OCI-LY7 (cell line): ENCODE measurements around the gene RNF213.

Experiments
- EZH2phosphoT487 ChIP-seq: fragments of 200-600 bp; sonication (generic); IDR thresholded peaks from 2 replicates; pipeline ENCODE4 v1.6.1; 2018; ENCODE audit warnings: low read depth, borderline replicate concordance, mild to moderate bottlenecking, mixed run types, antibody characterized with exemption, low read length, moderate library complexity, mixed read lengths
- TF ChIP-seq, protein P1 (sequence below): fragments of 200-600 bp; sonication (generic); conservative IDR thresholded peaks from 2 replicates; pipeline ENCODE4 v1.5.1; 2014; ENCODE audit warnings: mild to moderate bottlenecking, antibody characterized with exemption, low read length, moderate library complexity, mixed read lengths

DNA sequence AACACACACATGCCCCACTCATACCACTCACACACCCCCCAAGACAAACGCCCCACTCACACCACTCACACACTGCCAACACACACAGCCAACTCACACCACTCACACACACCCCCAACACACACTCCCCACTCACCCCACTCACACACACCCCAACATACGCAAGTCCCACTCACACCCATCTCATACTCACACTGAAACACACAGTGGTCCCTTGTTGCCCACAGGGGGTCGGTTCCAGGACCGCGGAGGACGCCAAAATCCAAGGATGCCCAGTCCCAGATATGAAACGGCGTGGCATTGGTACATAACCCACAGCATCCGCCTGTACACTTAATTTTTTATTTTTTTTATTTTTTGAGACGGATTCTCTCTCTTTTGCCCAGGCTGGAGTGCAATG lies 20.9 kb downstream of the RNF213 start:
- TF ChIP-seq, protein P1, sequence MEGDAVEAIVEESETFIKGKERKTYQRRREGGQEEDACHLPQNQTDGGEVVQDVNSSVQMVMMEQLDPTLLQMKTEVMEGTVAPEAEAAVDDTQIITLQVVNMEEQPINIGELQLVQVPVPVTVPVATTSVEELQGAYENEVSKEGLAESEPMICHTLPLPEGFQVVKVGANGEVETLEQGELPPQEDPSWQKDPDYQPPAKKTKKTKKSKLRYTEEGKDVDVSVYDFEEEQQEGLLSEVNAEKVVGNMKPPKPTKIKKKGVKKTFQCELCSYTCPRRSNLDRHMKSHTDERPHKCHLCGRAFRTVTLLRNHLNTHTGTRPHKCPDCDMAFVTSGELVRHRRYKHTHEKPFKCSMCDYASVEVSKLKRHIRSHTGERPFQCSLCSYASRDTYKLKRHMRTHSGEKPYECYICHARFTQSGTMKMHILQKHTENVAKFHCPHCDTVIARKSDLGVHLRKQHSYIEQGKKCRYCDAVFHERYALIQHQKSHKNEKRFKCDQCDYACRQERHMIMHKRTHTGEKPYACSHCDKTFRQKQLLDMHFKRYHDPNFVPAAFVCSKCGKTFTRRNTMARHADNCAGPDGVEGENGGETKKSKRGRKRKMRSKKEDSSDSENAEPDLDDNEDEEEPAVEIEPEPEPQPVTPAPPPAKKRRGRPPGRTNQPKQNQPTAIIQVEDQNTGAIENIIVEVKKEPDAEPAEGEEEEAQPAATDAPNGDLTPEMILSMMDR, result no peak
- no peak for TF ChIP-seq EZH2phosphoT487
